ENCODE results near the gene KCNK16. TPM values are rescaled to one million over a fixed set of nuclear protein-coding genes. Genes with fewer than 3 reads are reported as not detected.

KCNK16 gene
- total and polyA plus RNA-seq, 10 of the 15 experiments (the other 5 are each of a cell fraction or from before 2014, with no cell fraction given) = not detected

GRCh38 chr6:39302669-39303424 lies 19.7 kb downstream of the KCNK16 start (continued):
- TF ChIP-seq HDGF (IDR thresholded peaks at IDR 0.05) = no peak
- TF ChIP-seq MEF2A (IDR thresholded peaks at IDR 0.05; ENCODE audit: insufficient read depth, low read depth, low read length) = no peak
- TF ChIP-seq CTCF (IDR thresholded peaks at IDR 0.05 in 2 of 3, conservative IDR thresholded peaks at IDR 0.05 in 1 of 3; ENCODE audit: control insufficient read depth in 2 of 3, extremely low read depth in 1 of 3, insufficient read depth in 1 of 3, low read depth in 3 of 3, low read length in 3 of 3) = peak; percentile 86 to 97 (median 92); a peak in 5 of 6 replicates
- no peak for TF ChIP-seq DPF2 (IDR thresholded peaks at IDR 0.05)
- TF ChIP-seq RELA (IDR thresholded peaks at IDR 0.05; ENCODE audit: borderline replicate concordance, partially characterized antibody) = peak; percentile 33

GRCh38 chr6:39302011-39302410 lies 20.5 kb downstream of the KCNK16 start:
- no peak overlapping the region for H3K27ac ChIP-seq (ENCODE audit: control insufficient read depth, insufficient read depth)
- H3K4me1 ChIP-seq (ENCODE audit: control insufficient read depth, insufficient read depth, low read length) = 0 out of 2 replicates have a peak, but pooled peaks cover 2% of the 10 kb centered on the region
- no peaks in the 10 kb centered on the region for H3K9me3 ChIP-seq (replicated peaks; ENCODE audit: control insufficient read depth, insufficient read depth, low read length)
- WGBS (ENCODE audit: insufficient coverage, insufficient replicate concordance, low lambda C conversion rate, missing lambda C conversion rate) = 45% methylated on average over 2 of the region's 2 CpGs
- POLR2A ChIA-PET = no interaction called here
- FAIRE-seq (no peak), DNase-seq (ENCODE audit: low read depth, low spot score) (no peak), ATAC-seq (no peak)
- H4K20me1 ChIP-seq (ENCODE audit: control insufficient read depth, insufficient read depth) = no peaks in the 10 kb centered on the region
- in situ Hi-C loops (cut with MboI) (loop anchor here (5.0 kb wide), 3 partner anchors 135 to 430 kb away; no protein-coding TSS in a partner anchor), intact Hi-C loops (cut with micrococcal nuclease; ENCODE audit: unreplicated experiment) (loop anchor here (2.0 to 5.0 kb wide), 3 partner anchors 111 to 430 kb away; no protein-coding TSS in a partner anchor)
- peaks cover 0 to 3% of the 10 kb centered on the region in 2 experiments; a peak in 3 of 4 replicates for H3K27me3 ChIP-seq (replicated peaks in 1 of 2; ENCODE audit: control insufficient read depth in 2 of 2, insufficient read depth in 2 of 2, low read length in 1 of 2)
- no peaks in the 10 kb centered on the region for H3K36me3 ChIP-seq (ENCODE audit: control insufficient read depth in 2 of 2, insufficient read depth in 2 of 2, low read length in 1 of 2)
- no TSS peak for BruUV-seq (replicated peaks)
- CTCF ChIA-PET = interaction anchor here (0.6 to 7.5 kb wide), 24 partner anchors 25 to 1758 kb away, joined by 3 to 167 read pairs (median 6); partner anchors contain the start of gene SAYSD1
- TF ChIP-seq NR2C2 (IDR thresholded peaks at IDR 0.05; ENCODE audit: borderline replicate concordance, control insufficient read depth, insufficient read length, low read depth) (no peak), NRF1 (conservative IDR thresholded peaks at IDR 0.05; ENCODE audit: low read depth, low read length) (no peak)
- H3K79me2 ChIP-seq (ENCODE audit: control insufficient read depth, insufficient read depth, low read length) = no peaks in the 10 kb centered on the region
- H3K4me3 ChIP-seq = no peak overlapping the region
- SMC1A ChIA-PET (ENCODE audit: uncharacterized antibody, unreplicated experiment) = interaction anchor here (0.9 to 7.4 kb wide), 8 partner anchors 71 to 305 kb away, joined by 3 to 83 read pairs (median 5); no protein-coding TSS in a partner anchor
- H3K9ac ChIP-seq (ENCODE audit: control insufficient read depth, insufficient read depth, low read length) = no peak overlapping the region
- no peak overlapping the region for H2AFZ ChIP-seq (ENCODE audit: control insufficient read depth, low read depth, low read length)
- RAD21 ChIA-PET (ENCODE audit: unreplicated experiment) = interaction anchor here (1.0 to 5.0 kb wide), 7 partner anchors 83 to 329 kb away, joined by 3 to 71 read pairs (median 7); no protein-coding TSS in a partner anchor
- no peak overlapping the region for H3K4me2 ChIP-seq (ENCODE audit: control insufficient read depth, insufficient read depth)

All from GM12878 (cell line).